HG03280 (cell line): ENCODE measurements around the gene HBA2.
"Not testable (repeated sequence)": the region's sequence is repeated elsewhere in the genome, so short reads cannot be mapped to it uniquely, and the experiment has no call there.

Experiments
- ATAC-seq: cut with Tn5 transposase; IDR thresholded peaks from one replicate; pipeline ENCODE4 v1.9.1; 2021; ENCODE audit warnings: mild to moderate bottlenecking, moderate library complexity; ENCODE audit not compliant: unreplicated experiment

Gene HBA2

DNA sequence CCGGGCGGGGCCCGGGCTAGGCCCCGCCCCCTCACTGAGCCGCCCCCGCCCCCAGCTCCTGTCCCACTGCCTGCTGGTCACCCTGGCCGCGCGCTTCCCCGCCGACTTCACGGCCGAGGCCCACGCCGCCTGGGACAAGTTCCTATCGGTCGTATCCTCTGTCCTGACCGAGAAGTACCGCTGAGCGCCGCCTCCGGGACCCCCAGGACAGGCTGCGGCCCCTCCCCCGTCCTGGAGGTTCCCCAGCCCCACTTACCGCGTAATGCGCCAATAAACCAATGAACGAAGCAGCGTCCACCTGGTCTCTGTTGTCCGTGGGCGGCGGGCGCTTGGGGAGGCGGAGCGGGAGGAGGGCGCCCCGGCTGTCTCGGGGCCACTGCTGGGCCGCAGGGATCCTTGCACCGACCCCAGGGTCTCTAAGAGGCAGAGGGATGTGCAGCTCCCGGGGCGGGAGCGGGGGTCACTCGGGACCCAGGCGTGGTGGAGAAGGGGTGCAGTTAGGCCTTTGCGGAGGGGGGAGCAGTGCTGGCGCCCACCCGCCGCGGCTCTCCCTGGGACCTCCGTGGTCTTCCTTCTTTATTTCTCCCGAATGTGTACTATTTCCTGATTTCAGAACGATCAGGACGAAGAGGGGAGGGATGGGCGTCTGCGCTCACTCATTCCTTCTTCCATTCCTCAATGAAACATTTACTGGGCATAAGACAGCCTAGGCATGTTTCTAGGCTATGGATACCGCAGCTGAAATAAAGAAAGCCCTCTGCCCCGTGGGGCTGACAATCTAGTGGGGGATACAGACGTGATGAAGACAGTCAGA lies 18.3 kb upstream of the HBA2 start:
- no peak for ATAC-seq

DNA sequence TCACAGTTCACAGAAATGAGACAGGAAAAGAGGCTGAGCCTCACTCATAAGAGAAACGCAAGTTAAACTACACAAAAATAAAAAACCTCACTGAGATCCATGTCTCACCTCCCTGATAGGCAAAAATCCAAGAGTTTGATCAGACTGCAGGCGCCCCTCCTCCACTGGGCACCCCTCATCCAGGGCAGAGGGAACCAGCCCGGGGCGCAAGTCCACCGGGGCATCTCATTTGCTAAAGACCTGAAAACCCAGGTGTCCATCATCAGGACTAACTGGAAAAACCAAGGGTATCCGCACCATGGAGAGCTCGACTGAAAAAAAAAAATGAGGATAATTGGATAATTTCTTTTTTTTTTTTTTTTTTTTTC lies 17.7 kb upstream of the HBA2 start:
- ATAC-seq: no peak

DNA sequence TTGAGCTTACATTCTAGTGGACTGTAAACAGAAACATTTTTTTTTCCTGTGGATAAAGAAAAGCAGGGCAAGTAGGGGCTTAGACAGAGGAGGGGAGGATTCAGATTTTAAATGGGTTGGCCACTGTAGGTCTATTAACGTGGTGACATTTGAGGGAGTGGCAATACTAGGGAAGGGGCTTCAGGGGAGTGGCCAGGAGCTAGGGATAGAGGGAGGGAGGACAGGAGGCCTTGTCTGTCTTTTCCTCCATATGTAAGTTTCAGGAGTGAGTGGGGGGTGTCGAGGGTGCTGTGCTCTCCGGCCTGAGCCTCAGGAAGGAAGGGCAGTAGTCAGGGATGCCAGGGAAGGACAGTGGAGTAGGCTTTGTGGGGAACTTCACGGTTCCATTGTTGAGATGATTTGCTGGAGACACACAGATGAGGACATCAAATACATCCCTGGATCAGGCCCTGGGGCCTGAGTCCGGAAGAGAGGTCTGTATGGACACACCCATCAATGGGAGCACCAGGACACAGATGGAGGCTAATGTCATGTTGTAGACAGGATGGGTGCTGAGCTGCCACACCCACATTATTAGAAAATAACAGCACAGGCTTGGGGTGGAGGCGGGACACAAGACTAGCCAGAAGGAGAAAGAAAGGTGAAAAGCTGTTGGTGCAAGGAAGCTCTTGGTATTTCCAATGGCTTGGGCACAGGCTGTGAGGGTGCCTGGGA lies 13.4 kb upstream of the HBA2 start:
- ATAC-seq: no peak

DNA sequence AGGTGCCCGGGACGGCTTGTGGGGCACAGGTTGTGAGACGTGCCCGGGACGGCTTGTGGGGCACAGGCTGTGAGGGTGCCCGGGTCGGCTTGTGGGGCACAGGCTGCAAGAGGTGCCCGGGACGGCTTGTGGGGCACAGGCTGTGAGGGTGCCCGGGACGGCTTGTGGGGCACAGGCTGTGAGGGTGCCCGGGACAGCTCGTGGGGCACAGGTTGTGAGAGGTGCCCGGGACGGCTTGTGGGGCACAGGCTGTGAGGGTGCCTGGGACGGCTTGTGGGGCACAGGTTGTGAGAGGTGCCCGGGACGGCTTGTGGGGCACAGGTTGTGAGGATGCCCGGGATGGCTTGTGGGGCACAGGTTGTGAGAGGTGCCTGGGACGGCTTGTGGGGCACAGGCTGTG lies 12.4 kb upstream of the HBA2 start:
- not testable (repeated sequence) for ATAC-seq

DNA sequence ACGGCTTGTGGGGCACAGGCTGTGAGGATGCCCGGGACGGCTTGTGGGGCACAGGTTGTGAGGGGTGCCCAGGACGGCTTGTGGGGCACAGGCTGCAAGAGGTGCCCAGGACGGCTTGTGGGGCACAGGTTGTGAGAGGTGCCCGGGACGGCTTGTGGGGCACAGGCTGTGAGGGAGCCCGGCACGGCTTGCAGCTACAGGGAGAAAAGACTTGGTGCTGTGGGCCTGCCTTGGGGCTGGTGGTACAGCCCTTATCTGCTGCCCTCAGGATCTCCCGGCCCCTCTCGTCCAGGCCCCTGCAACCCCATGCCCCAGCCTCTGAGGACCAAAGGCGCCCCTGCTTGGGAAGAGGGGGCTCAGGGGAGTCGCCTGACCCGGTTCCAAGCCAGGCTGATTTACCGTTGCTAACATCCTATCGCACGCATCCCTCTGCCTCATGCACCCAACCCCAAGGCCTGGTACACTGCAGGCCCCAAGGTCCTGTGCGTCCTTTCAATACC lies 11.9 kb upstream of the HBA2 start:
- ATAC-seq: no peak

DNA sequence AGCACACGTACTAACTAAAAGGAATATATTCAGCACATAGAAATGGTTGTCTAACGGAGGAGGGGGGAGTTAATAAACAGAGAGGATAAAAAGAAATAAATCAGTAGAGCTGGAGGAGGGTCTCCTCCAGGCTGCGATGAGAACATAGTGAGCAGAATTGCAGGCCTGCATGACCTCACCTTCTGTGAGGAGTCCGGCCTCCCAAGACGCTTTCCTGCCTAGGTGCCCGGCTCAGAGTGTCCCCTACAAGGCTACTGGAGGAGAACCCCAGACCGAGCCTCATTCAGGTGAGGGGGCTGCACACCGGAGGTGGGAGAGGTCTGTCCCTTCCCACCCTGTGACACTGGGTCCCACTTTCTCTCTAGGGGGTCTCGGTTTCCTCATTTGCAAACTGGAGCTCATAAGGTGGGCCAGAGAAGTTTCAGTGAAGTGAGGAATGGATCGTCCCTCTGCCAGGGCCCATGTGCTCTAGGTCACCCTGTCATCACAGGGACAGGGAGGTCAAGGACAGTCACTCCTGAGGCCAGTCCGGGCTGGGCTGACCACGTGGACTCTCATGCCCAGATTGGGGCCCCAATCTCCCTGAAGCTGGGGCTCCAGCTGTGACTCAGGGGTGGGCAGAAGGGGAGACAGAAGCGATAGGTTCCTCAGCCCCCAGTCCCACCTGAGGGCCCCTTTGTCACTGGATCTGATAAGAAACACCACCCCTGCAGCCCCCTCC lies 10.2 kb upstream of the HBA2 start:
- ATAC-seq: no peak

DNA sequence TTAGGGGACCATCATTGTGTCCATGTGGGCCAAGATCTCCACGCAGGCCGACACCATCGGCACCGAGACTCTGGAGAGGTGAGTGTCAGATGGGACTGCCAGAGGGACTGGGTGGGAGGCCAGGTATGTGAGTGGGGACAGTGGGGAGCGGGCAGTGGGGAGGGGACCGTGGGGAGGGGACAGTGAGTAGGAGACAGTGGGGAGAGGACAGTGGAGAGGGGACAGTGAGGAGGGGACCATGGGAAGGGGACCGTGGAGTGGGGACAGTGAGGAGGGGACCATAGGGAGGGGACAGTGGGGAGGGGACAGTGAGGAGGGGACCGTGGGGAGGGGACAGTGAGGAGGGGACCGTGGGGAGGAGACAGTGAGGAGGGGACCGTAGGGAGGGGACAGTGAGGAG lies 9.5 kb upstream of the HBA2 start:
- not testable (repeated sequence) for ATAC-seq

DNA sequence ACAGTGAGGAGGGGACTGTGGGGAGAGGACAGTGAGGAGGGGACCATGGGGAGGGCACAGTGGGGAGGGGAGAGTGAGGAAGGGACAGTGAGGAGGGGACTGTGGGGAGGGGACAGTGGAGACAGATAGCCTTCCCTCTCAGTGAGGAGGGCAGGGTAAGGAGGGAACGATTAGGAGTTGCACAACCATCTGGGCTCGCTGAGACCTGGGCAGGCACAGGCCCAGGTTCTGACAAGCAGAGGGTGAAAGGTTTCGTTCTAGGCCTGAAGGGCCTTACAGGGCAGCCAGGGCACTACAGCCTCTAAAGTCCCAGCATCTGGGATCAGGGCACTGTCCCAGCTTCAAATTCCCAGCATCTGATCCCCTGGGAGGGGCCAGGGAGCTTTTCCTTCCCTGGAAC lies 9.0 kb upstream of the HBA2 start:
- not testable (repeated sequence) for ATAC-seq

DNA sequence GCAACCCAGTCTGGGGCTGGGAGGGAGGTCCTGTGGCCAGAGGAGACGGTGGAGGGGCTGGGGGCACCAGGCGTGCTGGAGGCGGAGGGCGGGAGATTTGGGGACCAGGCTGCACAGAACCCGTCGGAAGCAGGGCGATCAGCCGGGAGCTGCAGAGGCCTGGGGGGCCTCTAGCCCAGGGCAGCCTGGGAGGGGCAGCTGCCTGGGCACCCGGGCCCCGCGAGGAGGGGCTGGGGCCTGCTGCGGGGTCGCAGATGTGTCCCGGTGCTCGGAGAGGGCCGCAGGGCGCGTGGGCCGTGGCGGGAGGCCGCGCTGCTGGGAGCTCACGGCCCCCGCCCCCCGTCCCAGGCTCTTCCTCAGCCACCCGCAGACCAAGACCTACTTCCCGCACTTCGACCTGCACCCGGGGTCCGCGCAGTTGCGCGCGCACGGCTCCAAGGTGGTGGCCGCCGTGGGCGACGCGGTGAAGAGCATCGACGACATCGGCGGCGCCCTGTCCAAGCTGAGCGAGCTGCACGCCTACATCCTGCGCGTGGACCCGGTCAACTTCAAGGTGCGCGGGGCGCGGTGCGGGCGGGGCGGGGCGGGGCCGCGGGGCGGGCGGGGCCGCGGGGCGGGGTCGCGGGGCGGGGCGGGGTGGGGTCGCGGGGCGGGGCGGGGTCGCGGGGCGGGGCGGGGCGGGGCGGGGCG lies 8.4 kb upstream of the HBA2 start:
- ATAC-seq: not testable (repeated sequence)

DNA sequence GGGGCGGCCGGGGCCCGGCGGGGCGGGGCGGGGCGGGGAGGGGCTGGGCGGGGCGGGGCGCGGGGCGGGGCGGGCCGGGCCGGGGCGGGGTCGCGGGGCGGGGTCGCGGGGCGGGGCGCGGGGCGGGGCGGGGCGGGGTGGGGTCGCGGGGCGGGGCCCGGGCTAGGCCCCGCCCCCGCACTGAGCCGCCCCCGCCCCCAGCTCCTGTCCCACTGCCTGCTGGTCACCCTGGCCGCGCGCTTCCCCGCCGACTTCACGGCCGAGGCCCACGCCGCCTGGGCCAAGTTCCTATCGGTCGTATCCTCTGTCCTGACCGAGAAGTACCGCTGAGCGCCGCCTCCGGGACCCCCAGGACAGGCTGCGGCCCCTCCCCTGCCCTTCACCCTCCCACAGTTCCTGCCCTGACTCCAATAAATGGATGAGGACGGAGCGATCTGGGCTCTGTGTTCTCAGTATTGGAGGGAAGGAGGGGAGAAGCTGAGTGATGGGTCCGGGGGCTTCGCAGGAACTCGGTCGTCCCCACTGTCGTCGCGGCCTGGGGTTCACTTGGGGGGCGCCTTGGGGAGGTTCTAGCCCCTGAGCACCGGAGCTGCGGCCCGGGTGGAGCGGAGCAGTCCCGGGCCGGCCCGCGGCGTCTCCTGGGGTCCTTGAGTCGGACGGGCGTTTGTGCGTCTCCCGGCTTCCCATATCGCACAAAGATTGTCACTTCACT lies 7.7 kb upstream of the HBA2 start:
- no peak for ATAC-seq

DNA sequence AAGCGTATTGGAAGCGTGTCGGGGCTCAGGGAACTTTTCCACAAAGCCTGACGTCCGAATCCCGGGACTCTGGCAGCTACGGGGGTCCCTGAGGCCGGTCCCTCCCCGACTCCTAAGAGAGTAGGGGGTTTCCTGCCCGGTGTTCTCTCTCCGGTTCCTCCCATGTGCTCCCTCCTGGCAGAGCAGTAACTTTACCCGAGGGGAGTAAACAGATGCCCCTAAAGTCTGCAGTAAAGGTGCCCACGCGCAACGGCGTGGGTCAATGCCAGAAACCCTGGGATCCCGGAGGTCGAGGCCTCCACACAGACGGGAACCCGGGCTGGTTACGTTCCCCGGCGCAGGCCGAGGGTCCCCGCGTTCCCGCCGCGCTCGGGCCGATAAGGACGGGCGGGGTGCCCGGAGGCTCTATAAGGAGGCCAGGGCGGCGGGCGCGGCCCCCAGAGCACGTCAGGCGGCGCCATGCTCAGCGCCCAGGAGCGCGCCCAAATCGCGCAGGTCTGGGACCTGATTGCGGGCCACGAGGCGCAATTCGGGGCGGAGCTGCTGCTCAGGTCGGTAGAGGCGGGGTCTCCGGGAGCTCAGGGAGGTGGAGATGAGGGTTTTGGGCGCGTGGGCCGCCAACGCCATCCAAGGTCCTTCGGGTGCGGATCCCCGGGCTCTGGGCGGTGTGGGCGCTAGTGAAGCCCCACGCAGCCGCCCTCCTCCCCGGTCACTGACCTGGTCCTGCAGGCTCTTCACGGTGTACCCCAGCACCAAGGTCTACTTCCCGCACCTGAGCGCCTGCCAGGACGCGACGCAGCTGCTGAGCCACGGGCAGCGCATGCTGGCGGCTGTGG lies 6.9 kb upstream of the HBA2 start, which contains the start of gene HBM:
TSS of gene HBM (plus strand) at position 440 of the 836 bp plus-strand sequence. CDS start at position 460, 20 bp downstream.
- no peak for ATAC-seq

DNA sequence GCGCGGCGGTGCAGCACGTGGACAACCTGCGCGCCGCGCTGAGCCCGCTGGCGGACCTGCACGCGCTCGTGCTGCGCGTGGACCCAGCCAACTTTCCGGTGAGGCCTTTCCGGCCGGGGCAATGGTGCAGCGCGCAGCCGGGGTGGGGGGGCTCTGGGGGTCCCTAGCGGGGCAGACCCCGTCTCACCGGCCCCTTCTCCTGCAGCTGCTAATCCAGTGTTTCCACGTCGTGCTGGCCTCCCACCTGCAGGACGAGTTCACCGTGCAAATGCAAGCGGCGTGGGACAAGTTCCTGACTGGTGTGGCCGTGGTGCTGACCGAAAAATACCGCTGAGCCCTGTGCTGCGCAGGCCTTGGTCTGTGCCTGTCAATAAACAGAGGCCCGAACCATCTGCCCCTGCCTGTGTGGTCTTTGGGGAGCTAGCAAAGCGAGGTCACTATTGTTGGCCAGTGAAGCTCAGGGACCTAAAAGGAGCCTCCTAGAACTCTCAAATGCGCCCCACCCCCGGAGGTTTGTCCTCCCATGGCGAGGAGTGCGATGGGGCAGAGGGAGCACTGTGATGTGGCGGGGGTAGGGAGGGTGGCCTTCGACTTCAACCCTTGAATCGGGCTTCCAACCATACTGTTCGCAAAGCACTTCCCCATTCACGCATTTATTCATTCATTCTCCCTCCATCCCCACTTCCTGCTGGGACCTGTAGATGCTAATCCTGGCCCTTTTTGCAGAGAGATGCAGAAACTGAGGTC lies 6.1 kb upstream of the HBA2 start:
- ATAC-seq: no peak

DNA sequence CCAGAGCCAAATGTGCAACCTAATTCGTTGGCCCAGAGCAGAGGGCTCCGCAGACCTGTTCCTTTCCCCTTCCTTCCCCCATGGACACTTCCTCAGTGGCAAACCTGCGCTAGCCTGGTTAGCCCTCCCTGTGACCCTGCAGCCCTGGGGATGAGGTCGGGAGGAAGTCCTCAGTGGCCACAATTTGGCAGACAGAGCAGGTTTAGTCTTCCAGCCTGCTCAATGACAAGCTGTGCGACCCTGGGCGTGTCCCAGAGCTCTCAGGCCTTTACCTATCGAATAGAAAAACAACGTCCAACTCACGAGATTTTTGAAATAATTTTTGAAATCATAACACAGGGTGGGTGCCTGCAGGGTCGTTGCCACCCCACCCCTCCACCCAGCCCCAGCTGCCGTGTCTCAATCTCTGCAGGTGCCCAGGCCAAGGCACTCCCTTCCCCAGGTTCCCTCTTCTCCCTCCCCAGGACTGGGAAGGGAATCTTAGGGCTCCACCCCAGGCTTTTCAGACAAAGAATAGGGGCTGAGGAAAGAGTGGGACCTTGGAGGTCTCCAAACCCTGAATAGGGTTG lies 5.5 kb upstream of the HBA2 start:
- no peak for ATAC-seq

DNA sequence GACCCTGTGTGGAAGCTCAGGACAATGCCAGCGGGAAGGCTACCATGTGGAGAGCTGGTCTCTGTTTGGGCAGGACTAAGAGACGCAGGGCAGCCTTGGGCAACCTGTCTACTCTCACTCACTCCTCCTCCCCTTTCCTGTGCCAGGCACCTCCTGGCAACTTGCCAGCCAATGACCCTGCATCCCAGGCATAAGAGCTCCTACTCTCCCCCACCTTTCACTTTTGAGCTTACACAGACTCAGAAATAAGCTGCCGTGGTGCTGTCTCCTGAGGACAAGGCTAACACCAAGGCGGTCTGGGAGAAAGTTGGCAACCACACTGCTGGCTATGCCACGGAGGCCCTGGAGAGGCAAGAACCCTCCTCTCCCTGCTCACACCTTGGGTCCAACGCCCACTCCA lies 4.3 kb upstream of the HBA2 start:
- no peak for ATAC-seq

DNA sequence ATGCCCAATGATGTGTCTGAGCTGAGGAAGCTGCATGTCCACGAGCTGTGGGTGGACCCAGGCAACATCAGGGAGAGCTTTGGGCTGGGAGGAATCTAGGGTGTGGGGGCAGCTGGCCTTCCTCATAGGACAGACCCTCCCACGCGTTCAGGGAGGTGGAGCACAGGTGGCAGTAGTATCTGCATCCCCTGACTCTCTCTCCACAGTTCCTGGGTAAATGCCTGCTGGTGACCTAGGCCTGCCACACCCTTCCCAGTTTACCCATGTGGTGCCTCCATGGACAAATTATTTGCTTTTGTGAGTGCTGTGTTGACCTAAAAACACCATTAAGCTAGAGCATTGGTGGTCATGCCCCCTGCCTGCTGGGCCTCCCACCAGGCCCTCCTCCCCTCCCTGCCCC lies 3.7 kb upstream of the HBA2 start:
- ATAC-seq: no peak

DNA sequence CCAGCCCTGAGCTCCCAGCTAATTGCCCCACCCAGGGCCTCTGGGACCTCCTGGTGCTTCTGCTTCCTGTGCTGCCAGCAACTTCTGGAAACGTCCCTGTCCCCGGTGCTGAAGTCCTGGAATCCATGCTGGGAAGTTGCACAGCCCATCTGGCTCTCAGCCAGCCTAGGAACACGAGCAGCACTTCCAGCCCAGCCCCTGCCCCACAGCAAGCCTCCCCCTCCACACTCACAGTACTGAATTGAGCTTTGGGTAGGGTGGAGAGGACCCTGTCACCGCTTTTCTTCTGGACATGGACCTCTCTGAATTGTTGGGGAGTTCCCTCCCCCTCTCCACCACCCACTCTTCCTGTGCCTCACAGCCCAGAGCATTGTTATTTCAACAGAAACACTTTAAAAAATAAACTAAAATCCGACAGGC lies 2.6 kb upstream of the HBA2 start:
- ATAC-seq: not testable (repeated sequence)

DNA sequence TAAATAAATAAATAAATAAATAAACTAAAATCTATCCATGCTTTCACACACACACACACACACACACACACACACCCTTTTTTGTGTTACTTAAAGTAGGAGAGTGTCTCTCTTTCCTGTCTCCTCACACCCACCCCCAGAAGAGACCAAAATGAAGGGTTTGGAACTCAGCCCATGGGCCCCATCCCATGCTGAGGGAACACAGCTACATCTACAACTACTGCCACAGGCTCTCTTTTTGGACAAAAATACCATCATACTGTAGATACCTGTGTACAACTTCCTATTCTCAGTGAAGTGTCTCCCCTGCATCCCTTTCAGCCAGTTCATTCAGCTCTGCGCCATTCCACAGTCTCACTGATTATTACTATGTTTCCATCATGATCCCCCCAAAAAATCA lies 1.9 kb upstream of the HBA2 start:
- no peak for ATAC-seq

DNA sequence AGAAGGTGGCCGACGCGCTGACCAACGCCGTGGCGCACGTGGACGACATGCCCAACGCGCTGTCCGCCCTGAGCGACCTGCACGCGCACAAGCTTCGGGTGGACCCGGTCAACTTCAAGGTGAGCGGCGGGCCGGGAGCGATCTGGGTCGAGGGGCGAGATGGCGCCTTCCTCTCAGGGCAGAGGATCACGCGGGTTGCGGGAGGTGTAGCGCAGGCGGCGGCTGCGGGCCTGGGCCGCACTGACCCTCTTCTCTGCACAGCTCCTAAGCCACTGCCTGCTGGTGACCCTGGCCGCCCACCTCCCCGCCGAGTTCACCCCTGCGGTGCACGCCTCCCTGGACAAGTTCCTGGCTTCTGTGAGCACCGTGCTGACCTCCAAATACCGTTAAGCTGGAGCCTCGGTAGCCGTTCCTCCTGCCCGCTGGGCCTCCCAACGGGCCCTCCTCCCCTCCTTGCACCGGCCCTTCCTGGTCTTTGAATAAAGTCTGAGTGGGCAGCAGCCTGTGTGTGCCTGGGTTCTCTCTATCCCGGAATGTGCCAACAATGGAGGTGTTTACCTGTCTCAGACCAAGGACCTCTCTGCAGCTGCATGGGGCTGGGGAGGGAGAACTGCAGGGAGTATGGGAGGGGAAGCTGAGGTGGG lies 657 bp downstream of the HBA2 start:
- ATAC-seq: not testable (repeated sequence)
